HG03175 (cell line): ENCODE data around the gene CSRNP2.
"Not testable (repeated sequence)": the region's sequence is repeated elsewhere in the genome, so short reads cannot be mapped to it uniquely, and the experiment has no call there.

Experiments
- ATAC-seq: cut with Tn5 transposase; IDR thresholded peaks from one replicate; pipeline ENCODE4 v1.9.1; 2021; ENCODE audit warnings: mild to moderate bottlenecking, moderate library complexity; ENCODE audit not compliant: unreplicated experiment

CSRNP2 gene

GRCh38 chr12:51078866-51079265 is 4.5 kb downstream of the CSRNP2 start:
- not testable (repeated sequence) for ATAC-seq

GRCh38 chr12:51078346-51078745 is 5.0 kb downstream of the CSRNP2 start:
- not testable (repeated sequence) for ATAC-seq

GRCh38 chr12:51077930-51078329 is 5.5 kb downstream of the CSRNP2 start:
- ATAC-seq = no peak

- no peak for ATAC-seq
These were observed 7.0 kb downstream of the CSRNP2 start for GRCh38 chr12:51076236-51076930.

GRCh38 chr12:51075390-51075789 is 8.0 kb downstream of the CSRNP2 start:
- ATAC-seq = no peak

GRCh38 chr12:51071663-51072062 is 11.7 kb downstream of the CSRNP2 start:
- no peak for ATAC-seq

- ATAC-seq = no peak
These were observed 13.4 kb downstream of the CSRNP2 start for GRCh38 chr12:51070004-51070403.

GRCh38 chr12:51067771-51068170 is 15.6 kb downstream of the CSRNP2 start:
- no peak for ATAC-seq

GRCh38 chr12:51067229-51067628 is 16.2 kb downstream of the CSRNP2 start:
- ATAC-seq = no peak

GRCh38 chr12:51065530-51065929 is 17.9 kb downstream of the CSRNP2 start:
- no peak for ATAC-seq

GRCh38 chr12:51062631-51063397 is 20.6 kb downstream of the CSRNP2 start:
- no peak for ATAC-seq

GRCh38 chr12:51059086-51059485 is 24.3 kb downstream of the CSRNP2 start:
- no peak for ATAC-seq

- ATAC-seq = no peak
These were observed 27.2 kb downstream of the CSRNP2 start for GRCh38 chr12:51056242-51056641.

GRCh38 chr12:51055060-51055459 is 28.3 kb downstream of the CSRNP2 start:
- ATAC-seq = no peak

- no peak for ATAC-seq
These were observed 31.6 kb downstream of the CSRNP2 start for GRCh38 chr12:51051787-51052186.

- ATAC-seq = no peak
These were observed 33.9 kb downstream of the CSRNP2 start for GRCh38 chr12:51049525-51049924.

- no peak for ATAC-seq
These were observed 34.6 kb downstream of the CSRNP2 start for GRCh38 chr12:51048661-51049251.

- ATAC-seq = peak; percentile 96
These were observed 35.5 kb downstream of the CSRNP2 start, which contains the start of gene LETMD1 for GRCh38 chr12:51047655-51048540. TSS of gene LETMD1 (plus strand) at chr12:51048327. CDS start at chr12:51048357, 30 bp downstream.

- ATAC-seq = no peak
These were observed 47.1 kb downstream of the CSRNP2 start for GRCh38 chr12:51036279-51036678.

- ATAC-seq = no peak
These were observed 49.8 kb downstream of the CSRNP2 start for GRCh38 chr12:51033457-51034089.
